HG02588 (cell line): ENCODE data around the gene ACTR10.

Experiments
- ATAC-seq: cut with Tn5 transposase; IDR thresholded peaks from one replicate; pipeline ENCODE4 v1.9.1; 2021; ENCODE audit warnings: mild to moderate bottlenecking, moderate library complexity; ENCODE audit not compliant: unreplicated experiment

ACTR10 gene

GRCh38 chr14:58199726-58200479 lies at the start of gene ACTR10:
Gene ACTR10, plus strand, starts transcription at chr14:58200149. Its CDS starts 69 bp downstream, at chr14:58200218.
- ATAC-seq = peak; percentile 94

- no peak for ATAC-seq
These were observed 49.6 kb upstream of the ACTR10 start for GRCh38 chr14:58150243-58150805.

DNA sequence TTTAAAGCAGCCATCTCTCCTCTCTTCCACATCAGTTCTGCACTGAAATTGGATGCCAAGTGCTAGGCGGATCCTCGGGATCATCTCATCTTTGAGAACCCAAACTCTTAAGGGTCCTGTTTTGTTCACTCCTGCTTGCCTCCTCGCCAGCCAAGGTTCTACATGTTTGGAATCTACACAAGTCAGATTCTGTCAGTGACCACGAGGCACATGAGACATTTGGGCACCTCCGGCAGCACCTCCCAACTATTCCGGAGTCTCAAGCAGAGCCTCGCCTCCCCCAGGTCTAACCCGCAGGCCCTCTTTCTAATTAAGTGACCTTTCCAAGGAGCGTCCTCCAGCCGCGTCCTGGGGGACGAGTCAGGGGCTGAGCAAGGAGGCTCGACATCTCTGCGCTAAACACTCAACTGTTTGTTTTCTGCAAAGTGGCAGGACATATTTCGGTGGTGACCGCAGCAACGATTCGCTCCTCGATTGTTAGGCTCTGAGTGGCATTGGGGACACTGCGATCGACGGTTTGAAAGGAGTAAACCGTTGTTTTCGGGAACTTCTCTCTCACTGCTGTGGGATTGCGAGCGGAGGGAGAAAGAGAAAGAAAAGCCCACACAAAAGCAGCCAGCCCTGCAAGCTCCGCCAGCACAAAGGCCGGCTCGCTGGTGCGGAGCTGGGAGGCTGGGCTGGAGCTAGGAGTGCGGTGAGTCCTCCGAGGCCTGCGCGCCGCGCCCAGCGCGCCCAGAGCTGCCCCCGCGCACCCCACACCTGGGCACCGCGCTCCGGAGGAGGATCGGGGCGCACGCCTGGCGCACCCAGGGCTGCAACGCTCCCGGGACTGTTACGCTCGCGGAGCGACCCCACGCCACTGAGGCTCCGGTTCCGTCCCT lies 48.6 kb upstream of the ACTR10 start:
- ATAC-seq = peak; percentile 36

DNA sequence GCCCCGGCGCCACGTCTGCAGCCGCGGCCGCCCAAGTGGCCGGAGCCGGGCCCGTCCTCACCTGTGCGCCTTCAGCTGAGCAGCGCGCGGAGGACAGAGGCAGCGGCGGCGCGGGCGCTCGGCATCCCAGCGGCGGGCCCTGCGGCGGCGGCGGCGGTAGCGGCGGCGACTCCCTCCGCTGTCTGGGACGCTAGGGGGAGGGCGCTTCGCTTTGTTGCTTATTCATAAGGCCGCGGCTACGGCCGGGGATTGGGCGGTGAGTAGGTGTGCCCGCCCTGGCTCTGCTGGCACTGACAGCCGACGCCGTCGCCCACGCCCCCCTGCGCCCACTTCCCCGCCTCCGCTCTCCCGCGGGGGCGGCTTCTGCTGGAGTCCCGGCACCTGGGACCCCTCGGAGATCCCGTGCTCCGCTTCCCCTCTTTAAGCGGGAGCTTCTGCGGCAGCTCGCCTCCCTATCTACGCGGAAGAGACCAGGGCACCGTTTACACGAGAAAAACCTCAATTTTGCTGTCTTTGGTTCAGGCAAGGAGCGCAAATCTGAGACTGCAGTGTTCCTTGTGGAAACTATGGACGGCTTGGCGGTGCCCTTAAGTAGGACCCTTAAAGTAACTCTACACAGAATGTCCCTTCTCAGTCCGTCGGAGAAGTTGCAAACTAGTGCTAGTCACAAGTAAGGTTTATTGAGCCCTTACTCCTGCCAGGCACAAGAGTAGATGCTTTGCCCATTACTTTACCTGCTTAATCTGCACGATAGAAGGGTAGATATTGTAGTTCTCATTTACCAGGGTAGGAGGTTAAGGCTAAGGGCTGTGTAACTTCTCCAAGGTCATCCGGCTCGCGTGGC lies 47.7 kb upstream of the ACTR10 start, which contains the start of gene ARMH4:
Gene ARMH4 (minus strand): TSS at position 200 of the 844 bp plus-strand sequence. CDS start 12,855 bp downstream, outside the sequence.
- peak; percentile 97 for ATAC-seq

DNA sequence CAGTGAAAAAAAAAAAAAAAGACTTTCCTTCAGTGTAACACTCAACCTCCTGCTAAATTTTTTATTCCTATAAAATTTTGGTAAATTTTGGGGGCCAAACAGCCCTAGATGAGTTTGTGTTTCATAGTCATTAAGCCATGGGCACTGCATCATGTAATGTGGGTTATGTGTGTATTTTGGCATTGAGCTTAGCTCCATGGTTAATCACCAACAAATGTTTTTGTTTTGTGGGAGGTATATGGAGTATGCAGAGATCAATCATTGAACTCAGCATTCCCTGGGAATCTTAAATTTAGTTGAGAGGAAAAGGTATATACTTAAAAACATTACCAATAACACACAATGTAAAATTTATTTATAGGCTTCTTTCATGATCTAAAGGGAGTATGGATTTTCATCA lies 39.4 kb upstream of the ACTR10 start:
- ATAC-seq = no peak

DNA sequence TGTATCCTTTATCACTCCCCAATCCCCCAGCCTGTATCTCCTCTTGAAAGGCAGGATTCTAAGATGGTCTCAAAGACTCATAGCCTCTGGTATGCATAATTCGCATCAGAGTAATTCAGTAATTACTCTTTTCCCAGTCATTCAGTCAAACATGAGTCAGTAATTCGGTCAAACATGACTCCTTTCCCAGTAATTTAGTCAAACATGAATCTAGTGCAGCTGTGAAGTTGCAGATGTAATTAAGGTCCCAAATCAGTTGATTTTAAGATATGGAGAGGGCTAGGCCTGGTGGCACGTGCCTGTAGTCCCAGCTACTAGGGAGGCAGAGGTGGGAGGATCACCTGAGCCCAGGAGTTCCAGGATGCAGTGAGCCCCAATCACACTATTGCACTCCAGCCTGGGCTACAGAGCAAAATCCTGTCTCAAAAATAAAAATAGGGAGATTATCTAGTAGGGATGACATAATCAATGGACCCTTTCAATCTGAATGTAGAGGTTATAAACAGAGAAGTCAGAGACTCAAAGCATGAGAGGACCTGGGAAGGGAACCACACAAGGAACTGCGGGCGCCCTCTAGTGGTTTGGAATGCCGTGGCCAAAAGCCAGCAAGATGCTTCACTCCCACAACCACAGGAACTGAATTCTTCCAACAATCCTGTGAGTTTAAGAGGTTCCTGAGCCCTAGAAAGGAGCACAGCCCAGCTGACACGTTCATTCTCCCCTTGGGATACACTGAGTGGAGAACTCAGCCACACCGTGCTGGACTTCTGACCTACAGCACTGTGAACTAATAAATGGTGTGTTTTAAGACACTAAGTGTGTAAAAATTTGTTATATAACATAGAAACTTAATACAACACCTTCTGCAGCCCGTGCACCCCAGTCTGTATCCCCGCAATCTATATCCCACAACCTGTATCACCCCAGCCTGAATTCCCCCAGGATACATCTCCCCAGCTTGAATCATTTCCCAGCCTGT lies 33.7 kb upstream of the ACTR10 start:
- peak; percentile 50 for ATAC-seq

DNA sequence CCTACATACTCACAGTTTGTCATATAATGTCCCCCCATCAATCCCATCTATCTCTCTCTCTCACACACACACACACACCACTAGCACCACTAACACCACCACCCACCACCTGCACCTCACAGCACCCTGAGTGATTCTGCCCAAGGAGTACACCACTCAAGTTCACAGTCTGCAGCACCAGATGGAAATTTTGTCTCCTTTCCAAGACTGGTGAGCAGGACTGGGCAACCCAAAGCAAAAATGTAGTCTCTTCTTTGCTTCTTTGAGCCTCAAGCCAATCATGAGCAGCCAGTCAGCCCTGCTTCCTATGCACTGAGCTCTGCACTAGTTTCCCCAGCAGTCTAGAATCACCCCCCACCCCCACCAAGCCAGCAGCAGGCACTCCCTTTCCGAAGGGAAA lies 32.9 kb upstream of the ACTR10 start:
- no peak for ATAC-seq

GRCh38 chr14:58167891-58168290 lies 32.1 kb upstream of the ACTR10 start:
- ATAC-seq = no peak

GRCh38 chr14:58171090-58171489 lies 28.9 kb upstream of the ACTR10 start:
- peak; percentile 86 for ATAC-seq

- no peak for ATAC-seq
These were observed 22.8 kb upstream of the ACTR10 start for GRCh38 chr14:58177125-58177524.

DNA sequence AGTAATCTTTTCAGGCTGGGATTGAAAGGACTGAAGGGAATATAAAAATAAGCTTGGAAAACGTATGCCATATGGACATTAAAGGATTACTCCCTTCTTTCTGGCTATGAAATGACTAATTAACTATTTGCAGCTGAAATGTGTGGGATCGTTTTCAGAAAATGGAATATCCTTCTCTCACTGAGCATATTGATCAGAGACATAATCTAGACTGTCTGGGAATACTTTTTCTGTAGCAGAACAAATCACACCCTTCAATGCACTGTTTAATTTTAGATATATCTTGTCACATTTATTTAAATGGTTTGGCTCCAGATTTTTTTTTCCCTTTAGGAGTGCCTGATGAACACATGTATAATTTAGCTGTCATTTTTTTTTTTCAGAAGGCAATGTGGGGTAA lies 10.8 kb upstream of the ACTR10 start:
- ATAC-seq = no peak

GRCh38 chr14:58191763-58192601 lies 8.0 kb upstream of the ACTR10 start:
- no peak for ATAC-seq

DNA sequence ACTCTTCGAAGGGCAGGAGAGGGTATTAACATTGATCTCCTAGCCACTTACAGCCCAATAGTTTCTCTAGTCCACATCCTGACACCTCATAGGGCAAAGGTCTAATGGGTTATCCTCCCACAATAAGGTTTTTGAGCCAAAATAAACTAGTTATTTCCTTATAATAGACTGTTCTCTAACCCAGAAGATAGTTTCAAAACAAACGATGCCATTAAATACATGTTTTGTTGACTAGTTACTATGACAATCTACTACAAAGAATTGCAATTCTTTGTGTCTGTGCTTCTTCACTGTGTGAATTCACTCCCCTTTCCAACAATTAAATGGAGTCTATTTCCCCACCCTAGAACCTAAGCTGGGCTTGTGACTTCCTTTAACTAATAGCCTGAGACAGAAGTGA lies 6.4 kb upstream of the ACTR10 start:
- no peak for ATAC-seq

DNA sequence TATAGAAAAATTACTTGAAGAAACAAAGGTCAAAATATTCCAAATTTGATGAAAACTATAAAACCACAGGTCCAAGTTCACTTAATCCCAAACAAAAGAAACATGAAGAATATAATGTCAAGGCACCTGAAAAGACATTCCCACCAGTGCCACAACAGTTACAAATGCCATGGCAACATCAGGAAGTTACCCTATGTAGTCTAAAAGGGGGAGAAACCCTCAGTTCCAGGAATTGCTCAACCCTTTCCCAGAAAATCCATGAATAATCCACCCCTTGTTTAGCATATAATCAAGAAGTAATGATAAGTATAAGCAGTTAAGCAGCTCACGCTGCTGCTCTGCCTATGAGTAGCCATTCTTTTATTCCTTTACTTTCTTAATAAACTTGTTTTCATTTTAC lies 3.8 kb upstream of the ACTR10 start:
- ATAC-seq = no peak

DNA sequence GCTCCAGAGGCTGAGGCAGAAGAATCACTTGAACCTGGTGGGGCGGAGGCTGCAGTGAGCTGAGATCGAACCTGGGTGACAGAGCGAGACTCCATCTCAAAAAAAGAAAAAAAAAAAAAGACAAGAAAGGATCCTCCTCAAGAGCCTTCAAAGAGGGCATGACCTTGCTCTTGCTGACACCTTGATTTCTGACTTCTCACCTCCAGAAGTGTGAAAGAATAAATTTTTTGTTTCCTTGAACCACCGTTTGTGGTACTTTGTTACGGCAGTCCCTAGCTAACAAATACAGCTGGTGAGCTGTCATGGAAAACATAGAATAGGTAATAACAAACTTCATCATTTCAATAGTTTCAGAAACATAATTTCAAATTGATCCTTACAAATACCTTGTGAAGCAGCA lies 1.9 kb upstream of the ACTR10 start:
- no peak for ATAC-seq

DNA sequence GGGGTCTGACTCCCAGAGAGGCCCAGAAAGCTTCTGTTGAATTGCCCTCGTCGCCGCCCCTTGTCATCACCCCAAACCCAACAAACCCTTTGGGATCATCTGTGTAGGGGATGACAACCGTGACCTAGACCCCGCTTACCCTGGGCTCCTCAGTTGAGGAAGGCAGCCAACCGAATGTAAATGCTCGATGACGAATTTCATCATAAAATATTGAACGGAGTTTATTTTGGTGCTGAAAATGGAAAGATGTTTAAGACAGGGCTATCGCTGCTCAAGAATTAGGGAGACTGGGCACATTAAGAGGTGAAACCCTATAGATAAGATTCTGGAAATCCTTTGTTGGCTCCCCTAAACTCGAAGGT lies 512 bp downstream of the ACTR10 start:
- peak; percentile 10 for ATAC-seq

- ATAC-seq = no peak
These were observed 897 bp downstream of the ACTR10 start for GRCh38 chr14:58200846-58201245.

DNA sequence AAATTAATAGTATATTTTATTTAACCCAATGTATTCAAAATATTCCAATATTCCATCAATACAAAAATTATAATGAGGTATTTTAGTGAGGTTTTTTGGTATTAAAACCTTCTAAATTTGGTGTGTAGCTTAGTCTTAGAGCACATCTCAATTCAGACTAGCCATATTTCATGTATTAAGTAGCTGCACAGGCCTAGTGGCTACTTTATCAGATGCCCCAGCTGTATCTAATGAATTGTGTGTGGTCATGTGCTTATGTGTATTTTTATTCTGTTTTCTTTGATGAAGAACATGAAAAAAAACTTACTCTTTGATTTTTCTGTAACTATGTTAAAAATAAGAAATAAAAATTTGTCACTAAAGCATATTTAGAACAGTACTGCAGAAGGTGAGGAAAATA lies 13.2 kb downstream of the ACTR10 start:
- no peak for ATAC-seq
